GM18873 (cell line): ENCODE measurements around the gene SMAD4.
"Not testable (repeated sequence)": the region's sequence is repeated elsewhere in the genome, so short reads cannot be mapped to it uniquely, and the experiment has no call there.

Experiments used
- ATAC-seq: cut with Tn5 transposase; IDR thresholded peaks from one replicate; pipeline ENCODE4 v1.9.1; 2021; ENCODE audit warnings: mild to moderate bottlenecking, moderate library complexity, moderate number of reproducible peaks; ENCODE audit not compliant: unreplicated experiment, low FRiP score

SMAD4 gene

DNA sequence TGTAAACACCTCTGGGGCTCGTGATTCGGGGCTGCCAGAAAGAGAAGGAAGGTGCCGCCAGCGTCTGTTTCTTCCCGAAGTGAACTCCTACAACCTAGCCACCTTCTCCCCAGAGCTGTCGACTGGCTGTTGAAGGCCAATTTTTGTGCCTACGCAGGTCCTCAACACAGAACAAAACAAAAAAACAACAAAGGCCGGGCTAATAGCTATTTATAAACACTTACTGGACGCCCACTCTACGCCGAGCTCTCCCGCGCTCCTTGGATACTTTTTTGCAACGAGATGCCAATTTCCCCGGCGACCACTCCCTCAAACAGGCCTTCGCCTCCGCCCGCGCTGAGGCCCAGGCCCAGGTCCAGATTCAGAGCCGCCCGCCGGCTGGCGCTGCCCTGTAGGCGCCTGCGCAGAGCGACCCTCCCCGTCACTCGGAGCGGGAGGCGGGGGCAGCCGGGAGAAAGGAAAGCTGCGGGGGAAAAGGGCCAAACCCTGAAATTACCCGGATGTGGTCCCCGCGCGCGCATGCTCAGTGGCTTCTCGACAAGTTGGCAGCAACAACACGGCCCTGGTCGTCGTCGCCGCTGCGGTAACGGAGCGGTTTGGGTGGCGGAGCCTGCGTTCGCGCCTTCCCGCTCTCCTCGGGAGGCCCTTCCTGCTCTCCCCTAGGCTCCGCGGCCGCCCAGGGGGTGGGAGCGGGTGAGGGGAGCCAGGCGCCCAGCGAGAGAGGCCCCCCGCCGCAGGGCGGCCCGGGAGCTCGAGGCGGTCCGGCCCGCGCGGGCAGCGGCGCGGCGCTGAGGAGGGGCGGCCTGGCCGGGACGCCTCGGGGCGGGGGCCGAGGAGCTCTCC lies at the start of gene SMAD4:
Gene SMAD4 (plus strand): TSS at position 520 of the 843 bp plus-strand sequence. CDS start 16,834 bp downstream, outside the sequence.
- ATAC-seq: peak; percentile 74

DNA sequence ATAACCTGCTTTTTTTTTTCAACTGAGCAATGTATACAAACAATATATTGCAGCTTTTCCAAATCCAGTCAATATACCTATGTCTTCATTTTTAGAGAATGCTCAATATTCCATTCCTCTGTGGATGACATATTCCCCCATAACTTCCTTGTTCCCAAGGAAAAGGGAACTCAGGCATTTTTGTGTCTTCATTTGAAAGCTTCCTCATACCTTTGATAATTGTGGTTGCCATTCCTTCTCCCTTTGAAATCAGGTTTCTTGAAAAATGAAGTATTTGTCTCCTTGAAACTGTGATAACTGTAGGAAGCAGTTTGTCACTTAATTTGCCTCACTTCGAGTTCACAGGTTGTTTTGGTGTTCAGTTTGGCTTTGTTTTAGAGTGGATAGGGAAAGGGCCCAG lies 48.6 kb upstream of the SMAD4 start:
- ATAC-seq: no peak

DNA sequence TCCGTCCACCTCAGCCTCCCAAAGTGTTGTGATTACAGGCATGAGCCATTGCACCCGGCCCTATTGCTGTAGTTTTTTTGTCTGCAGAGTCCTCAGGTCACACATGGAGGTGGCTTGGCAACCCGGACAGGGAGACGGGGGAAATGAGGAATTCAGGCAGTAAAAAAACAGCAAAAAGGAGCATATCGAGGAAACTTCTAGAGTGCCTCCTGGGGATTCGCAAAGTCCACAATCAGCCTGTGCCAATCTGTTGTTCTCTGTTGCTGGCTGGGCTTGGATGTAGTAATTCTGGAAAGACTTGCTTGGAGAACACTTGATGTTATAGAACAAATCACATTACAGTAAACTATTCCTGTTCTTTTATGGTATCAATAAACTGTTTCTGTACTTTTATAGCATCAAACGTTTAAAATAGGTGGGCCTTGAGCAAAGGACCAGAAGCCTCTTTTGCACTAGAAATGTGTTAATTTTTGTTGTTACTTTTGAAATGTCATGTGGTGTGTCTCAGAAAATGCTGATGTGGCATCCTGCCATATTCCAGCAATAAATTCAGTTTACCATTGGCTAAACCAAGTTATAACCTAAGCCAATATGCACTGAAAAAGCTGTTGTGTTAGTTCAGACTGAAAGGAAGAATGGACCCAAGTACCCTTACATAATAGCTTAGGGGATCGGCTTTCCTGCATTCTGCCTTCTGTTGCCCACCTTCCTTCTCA lies 47.8 kb upstream of the SMAD4 start:
- ATAC-seq: no peak

DNA sequence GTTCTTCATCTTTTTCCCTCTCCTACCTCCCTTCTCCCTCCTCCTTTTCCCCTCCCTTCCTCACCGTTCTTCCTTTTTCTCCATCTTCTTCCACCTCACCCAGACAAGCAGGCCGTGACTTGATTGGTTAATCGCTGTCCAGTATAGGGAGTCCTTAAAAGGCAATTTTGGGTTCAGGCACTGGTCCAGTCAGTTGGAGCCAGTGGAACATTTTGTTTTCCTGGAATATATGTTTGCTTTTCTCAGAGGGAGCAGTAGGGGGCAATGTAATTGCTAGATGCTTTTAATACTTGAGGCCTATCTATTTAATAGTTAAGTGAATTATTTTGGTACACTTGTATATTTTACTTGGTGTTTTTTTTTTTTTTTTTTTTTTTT lies 47.2 kb upstream of the SMAD4 start:
- ATAC-seq: no peak

DNA sequence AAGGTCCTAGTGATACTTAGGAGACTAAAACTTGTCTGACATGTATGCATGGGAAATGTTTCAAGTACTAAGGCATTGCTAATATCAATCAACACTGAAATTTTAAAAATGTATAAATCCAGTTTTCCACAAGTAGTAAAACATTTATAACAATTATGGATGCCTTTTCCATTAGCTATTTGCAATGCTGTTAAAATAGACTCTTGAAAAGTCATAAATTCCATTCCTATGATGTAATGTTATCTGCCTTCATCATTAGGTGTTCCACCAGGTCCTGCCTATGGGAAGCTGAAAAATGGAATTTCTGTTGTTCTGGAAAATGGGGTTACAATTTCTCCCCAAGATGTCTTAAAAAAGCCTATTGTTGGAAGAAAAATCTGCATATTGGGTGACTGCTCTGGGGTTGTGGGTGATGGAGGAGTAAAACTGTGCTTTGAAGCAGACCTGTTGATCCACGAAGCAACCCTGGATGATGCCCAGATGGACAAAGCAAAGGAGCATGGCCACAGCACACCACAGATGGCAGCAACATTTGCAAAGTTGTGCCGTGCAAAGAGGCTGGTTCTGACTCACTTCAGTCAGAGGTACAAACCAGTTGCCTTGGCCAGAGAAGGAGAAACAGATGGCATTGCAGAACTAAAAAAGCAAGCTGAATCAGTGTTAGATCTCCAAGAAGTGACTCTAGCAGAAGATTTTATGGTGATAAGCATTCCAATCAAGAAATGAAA lies 43.5 kb upstream of the SMAD4 start:
- ATAC-seq: no peak

DNA sequence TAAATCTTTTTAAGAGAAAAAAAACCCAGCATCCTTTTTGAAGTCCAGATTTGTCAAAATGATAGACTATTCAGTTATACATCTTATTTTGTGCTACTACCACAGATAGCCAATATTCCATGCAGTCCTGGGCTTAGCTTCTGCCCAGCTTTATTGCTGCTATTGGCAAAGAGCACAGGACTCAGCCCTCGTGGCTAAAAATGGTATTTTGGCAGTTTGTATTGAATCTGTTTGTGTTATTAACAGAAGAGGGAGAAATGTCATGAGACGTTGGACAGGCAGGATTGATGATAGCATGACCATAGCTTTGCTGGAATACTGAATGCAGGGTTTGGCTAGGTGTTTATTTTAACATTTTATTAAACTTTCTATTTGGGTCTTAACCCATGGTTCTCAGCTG lies 42.8 kb upstream of the SMAD4 start:
- no peak for ATAC-seq

DNA sequence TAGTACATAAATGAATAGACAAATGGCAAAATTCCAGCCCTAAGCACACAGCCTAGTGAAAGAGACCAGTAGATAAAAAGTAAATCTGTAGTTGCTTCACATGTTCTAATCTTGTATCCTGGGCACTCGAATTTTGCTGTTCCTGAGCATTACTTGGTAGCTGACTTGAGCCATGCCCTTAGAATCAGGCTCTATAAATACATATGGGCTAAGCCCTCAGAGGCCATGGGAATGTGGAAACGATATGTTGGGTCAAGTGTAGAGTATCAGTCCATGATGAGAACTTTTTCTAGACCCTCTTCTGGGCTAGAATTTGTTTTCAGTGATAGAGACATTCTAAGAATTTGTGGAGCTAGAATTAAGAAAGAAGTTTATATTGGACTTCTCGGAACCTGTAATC lies 40.3 kb upstream of the SMAD4 start:
- no peak for ATAC-seq

DNA sequence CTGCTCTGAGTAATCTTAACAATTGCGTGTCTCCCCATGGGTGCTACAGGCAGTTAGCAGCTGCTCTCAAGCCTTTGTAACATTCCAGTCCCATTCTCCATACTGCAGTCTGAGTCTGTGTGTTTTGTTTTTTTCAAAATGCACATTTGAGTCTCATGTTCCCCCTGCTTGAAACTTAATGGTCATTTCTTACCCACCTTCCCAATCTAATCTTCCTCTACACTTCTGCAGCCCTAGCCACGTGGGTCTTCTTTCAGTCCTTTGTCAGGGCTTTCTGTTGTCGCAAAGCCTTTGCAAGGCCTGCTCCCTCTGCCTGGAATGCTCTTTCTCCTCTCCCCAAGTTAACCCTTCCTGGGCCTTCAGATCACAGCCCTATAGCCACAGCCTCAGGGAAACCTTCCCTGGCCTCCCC lies 37.7 kb upstream of the SMAD4 start:
- ATAC-seq: no peak

DNA sequence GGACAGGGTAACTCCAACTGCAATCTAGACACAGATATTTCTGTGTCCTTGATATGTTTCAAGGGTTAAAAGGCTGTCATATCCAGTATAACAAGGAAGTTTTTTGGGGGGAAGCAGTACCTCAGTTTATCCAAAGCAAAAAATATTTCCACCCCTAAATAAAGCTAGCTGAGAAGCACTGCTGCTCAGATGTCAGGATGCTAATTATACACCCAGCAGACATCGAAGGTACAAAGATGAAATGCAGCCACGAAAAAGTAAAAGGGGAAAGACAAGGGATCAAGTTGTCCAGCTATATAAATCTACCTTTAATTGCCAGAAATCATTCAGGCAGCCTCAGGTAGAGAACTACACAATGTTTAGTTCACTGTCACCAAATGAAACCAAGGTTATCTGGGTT lies 36.0 kb upstream of the SMAD4 start:
- no peak for ATAC-seq

DNA sequence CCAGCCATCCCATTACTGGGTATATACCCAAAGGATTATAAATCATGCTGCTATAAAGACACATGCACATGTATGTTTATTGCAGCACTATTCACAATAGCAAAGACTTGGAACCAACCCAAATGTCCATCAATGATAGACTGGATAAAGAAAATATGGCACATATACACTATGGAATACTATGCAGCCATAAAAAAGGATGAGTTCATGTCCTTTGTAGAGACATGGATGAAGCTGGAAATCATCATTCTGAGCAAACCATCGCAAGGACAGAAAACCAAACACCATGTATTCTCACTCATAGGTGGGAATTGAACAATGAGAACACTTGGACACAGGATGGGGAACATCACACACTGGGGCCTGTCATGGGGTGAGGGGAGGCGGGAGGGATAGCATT lies 26.8 kb upstream of the SMAD4 start:
- ATAC-seq: not testable (repeated sequence)

DNA sequence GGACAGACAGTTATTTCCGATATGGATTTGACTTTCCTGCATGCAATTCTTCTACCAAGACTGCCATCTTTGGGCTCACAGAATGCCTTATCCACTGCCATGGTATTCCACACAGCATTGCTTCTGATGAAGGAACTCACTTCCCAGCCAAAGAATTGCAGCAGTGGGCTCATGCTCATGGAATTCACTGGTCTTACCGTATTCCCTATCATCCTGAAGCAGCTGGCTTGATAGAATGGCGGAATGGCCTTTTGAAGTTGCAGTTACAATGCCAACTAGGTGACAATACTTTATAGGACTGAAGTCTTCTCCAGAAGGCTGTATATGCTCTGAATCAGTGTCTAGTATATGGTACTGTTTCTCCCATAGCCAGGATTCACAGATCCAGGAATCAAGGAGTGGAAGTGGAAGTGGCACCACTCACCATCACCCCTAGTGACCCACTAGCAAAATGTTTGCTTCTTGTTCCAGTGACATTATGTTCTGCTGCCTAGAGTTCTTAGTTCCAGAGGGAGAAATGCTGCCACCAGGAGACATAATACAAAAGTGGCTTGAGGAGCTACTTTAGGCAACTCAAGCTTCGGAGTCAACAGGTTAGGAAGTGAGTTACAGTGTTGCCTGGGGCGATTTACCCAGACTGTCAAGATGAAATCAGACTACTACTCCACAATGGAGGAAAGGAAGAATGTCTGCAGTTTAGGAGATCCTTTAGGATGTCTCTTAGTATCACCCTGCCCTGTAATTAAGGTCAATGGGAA lies 23.8 kb upstream of the SMAD4 start:
- no peak for ATAC-seq

DNA sequence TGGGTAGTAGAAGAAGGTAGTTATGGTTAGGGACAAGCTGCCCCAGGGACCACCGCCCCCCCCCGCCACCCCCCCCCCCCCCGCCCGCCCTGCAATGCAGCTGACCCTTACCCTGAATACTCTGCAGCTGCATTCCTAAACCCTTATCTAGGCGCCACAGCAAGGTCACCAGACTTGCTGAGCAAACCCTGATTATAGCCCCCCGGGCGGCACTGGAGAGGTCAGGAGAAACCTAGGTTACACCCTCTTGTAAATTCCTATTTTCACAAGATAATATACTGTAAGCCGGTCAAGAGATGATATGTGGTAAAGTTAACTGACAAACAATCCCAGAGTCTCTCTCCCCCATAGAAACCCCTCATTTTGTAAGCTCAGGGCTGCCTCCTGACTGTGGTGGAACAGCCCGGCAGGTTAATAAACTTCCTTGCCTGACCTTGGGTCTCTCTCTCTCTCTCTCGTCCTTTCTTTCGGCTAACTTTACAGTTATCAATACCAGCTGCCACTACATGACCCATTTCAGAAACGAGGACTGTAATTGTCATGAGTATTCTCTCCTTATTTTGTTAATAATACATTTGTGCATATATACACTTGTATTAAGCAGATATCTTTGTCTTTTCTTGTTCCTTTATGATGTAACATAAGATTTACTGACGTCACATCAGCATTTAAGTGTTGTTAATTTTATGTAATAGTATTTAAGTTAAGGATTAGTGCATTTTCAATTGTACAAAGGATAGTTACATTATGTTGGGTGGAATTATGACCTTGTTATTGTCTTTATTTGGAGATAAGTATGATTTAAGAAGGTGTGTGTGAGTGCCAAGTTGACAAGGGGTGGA lies 22.8 kb upstream of the SMAD4 start:
- no peak for ATAC-seq

DNA sequence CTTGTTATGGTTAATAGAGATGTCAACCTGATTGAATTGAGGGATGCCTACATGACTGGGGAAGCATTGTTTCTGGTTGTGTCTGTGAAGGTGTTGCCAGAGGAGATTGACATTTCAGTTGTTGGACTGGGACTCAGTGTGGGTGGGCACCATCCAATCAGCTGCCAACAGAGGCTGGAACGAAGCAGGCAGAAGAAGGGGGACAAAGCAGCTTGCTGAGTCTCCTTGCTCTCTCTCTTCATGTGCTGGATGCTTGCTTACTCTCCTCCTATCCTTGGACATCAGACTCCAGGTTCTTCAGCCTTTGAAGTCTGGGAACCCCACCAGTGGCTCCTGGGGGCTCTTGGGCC lies 22.2 kb upstream of the SMAD4 start:
- ATAC-seq: no peak

DNA sequence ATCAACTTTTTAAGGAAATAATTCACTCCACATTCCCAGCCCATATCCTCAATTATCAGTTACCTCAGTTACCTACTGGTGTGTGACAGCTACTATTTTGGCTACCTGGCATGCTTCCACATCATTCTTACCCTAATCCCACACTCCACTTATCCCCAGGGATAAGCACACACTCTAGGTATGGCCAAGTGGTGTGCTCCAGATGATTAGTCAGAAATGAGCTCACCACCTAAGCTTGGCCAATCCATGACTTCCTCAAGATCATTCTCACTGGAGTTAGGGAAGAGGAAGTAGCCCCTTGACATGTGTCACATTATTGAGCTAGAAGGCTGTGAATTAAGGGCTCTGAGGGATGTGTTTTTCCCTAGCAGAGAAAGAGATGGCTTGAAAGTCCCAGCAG lies 20.9 kb upstream of the SMAD4 start:
- no peak for ATAC-seq

DNA sequence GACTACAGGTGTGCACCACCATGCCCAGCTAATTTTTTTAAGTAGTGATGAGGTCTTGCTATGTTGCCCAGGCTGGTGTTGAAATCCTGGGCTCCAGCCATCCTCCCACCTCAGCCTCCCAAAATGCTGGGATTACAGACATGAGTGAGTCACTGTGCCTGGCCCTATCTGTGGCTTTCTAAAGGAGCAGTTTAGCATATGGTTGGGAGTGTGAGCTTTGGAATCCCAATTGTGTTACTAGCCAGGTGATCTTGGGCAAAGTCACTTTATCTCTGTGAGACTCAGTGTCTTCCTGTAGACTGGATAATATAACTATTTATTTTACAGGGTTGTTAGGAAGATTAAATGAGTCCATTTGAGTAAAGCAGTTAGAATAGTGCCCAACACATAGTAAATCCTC lies 19.8 kb upstream of the SMAD4 start:
- no peak for ATAC-seq

DNA sequence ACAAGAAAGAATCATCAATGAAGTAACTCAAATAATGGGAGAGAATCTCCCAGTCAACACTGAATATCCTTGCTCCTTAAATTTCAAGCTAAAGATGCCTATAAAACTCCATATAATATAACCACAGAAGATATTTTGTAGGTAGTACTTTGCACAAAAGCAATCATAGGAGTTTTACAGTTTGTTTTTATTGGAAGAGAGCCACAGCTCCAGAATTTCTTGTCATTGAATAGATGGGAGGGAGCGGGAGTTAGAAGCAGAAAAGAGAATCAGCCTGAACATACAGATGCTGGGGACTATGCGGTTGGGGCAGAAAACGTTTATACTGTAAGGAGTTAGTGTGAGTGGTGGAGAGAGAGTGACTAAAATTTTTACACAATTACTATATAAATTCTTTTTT lies 18.3 kb upstream of the SMAD4 start:
- no peak for ATAC-seq

DNA sequence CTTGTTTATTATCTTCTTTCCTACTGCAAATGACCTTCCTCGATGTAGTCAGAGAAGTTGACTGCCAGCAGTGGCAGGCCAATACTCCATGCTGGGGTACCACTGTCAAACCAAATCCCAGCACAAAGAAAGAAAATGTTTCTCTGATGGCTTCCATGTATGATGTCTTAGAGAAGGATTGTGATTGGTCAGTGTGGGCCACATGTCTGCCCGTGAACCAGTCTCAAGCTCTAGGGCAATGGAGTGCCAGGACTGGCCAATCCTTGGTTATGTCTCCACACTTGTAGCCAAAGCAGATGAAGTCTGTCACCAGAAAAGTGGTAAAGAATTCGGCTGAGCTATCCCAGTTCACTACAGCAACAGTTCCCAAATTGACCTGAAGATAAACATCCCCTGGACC lies 17.6 kb upstream of the SMAD4 start:
- ATAC-seq: no peak

DNA sequence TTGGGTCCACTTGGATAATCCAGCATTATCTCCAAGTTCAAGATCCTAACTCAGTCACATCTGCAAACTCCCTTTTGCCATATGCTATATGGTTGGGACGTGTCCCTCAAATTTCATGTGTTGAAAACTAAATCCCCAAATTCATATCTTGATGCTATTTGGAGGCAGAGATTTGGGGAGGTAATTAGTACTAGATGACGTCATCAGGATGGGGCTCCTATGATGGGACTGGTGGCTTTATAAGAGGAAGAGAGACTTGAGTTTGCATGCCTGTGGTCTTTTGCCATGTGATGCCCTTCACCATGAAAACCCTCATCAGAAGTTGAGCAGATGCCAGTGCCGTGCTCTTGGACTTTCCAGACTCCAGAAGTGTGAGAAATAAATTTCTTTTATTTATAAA lies 16.8 kb upstream of the SMAD4 start:
- ATAC-seq: no peak

DNA sequence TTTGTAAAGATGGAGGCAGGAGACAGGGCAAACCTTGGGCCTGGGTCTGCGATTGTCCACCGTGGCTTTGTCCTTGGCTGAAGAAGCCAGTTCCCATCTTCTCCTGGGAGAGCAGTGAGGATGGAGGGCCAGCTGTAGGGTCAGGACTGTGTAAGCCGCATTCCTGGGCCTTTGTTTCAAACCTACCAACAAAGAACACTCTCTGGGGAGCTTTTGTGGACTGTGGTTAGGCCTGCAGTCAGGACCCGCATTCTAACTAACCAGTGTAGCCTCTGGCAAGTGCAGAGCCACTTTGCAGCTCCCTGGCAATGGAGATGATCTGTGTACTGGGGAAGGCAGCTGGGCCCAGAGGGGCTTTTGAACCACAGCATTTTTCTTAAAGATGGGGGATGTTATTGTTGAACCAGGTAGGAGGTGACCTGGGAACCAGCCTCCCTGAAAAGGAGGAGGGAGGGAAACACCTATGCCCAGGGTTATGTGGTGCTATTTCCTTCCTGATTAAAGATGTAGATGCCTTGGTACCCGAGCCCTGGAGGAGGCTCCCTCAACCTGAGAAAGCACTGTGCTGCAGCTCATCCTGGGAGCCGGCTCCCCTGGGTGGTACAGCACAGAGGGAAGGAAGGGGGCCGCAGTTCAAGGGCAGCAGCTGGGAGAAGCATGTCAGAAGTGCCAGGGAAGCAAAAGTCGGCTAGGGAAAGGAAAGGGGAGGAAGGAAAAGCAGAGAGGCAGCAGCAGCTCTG lies 12.7 kb upstream of the SMAD4 start:
- no peak for ATAC-seq
